ENCODE measurements around the gene SAMD8.

SAMD8 gene

DNA sequence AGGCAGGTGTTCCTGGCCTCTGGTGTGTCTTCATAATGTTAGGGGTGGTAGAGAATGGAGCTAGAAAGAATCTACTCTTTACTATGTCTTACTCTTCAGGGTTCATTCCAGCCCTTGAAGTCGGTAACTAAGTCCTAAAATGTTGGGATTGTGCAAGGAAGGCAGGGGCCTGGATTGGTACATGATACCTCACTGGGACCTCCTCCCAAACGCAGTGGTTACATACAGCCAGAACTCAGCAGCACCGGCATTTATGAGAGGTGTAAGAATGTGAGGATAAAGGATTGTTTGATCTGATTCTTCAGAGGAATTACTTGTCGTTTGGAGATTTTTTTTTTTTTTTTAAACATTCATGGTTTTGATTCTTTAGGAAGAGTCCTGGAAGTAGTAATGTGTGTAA lies 117.4 kb downstream of the SAMD8 start:
- DNase-seq, result no peak

DNA sequence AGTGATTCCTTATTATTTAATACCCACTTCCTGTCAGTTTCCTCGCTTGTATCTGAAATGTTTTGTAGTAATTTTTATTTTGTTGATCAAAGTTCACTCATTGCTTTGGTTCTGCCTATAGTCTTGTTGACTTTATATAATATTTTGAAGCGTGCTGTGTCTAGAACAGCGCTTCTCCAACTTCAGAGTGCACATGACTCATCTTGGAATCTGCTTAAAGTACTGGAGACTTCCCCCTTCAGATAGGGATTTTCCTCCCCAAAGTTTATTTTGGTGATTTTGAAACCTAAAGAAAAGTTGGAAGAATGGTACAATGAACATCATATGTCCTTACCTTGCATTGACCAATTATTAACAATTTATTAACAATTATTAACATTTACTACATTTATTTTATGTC lies 118.5 kb downstream of the SAMD8 start:
- no peak for DNase-seq

DNA sequence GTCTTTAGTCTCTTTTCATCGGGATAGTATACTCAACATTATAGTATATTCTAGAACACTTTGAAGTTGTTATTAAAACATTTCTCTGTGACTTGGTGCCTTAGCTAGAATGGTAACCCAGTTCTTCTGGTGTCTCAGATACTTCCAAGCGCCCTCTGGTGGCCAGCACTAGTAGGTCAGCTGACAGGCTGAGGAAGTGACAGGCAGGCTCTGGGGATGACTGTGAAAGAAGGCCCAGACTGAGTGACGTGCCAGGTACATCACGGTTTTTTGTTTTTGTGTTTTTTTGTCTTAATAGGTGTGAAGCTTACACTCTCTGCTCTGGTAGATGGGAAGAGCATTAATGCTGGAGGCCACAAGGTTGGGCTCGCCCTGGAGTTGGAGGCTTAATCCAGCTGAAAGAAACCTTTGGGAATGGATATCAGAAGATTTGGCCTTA lies 119.2 kb downstream of the SAMD8 start:
- peak; percentile 29 for DNase-seq
